Muscle of back (tissue), 11 donors: ENCODE data around the gene RAPGEF5. TPM values are rescaled to one million over a fixed set of nuclear protein-coding genes. Genes with fewer than 3 reads are reported as not detected.

Source experiments
- DNase-seq, 3 donors: peaks; one replicate each; pipeline versions ENCODE4 v3.0.0 to v3.0.0-alpha.2; 2013
- polyA plus RNA-seq, 10 donors: library from polyadenylated mRNA; unstranded; fragments of 120-200 nt; gene quantifications; one replicate each; pipeline ENCODE4 v1.2.1, GENCODE V29; 2013; ENCODE audit not compliant: insufficient read length in 10 of 10

RAPGEF5 gene
- polyA plus RNA-seq, 10 donors, result 12.8 to 23.5 (median 17.7) TPM

GRCh38 chr7:22316914-22317313 is 40.0 kb downstream of the RAPGEF5 start:
- no peak for DNase-seq

- no peak for DNase-seq
Observed at GRCh38 chr7:22307816-22308215, 49.1 kb downstream of the RAPGEF5 start.

GRCh38 chr7:22305706-22306105 is 51.2 kb downstream of the RAPGEF5 start:
- no peak for DNase-seq

- no peak for DNase-seq
Observed at GRCh38 chr7:22302951-22303423, 54.0 kb downstream of the RAPGEF5 start.

GRCh38 chr7:22302193-22302592 is 54.8 kb downstream of the RAPGEF5 start:
- no peak for DNase-seq

GRCh38 chr7:22301790-22302189 is 55.2 kb downstream of the RAPGEF5 start:
- DNase-seq, result no peak

GRCh38 chr7:22300839-22301238 is 56.1 kb downstream of the RAPGEF5 start:
- DNase-seq, result no peak

- DNase-seq, result no peak
Observed at GRCh38 chr7:22296916-22297315, 60.0 kb downstream of the RAPGEF5 start.

- no peak for DNase-seq
Observed at GRCh38 chr7:22296265-22296566, 60.7 kb downstream of the RAPGEF5 start.

GRCh38 chr7:22295402-22296264 is 61.3 kb downstream of the RAPGEF5 start:
- DNase-seq, result no peak

- DNase-seq, result no peak
Observed at GRCh38 chr7:22292531-22292930, 64.4 kb downstream of the RAPGEF5 start.

GRCh38 chr7:22291977-22292376 is 65.0 kb downstream of the RAPGEF5 start:
- no peak for DNase-seq

- no peak for DNase-seq
Observed at GRCh38 chr7:22288202-22288601, 68.8 kb downstream of the RAPGEF5 start.

GRCh38 chr7:22287412-22287811 is 69.5 kb downstream of the RAPGEF5 start:
- no peak for DNase-seq

GRCh38 chr7:22286436-22286835 is 70.5 kb downstream of the RAPGEF5 start:
- DNase-seq, result no peak

GRCh38 chr7:22281481-22281880 is 75.5 kb downstream of the RAPGEF5 start:
- DNase-seq, result no peak

GRCh38 chr7:22280031-22280430 is 76.9 kb downstream of the RAPGEF5 start:
- no peak for DNase-seq

GRCh38 chr7:22278660-22279059 is 78.3 kb downstream of the RAPGEF5 start:
- no peak for DNase-seq

GRCh38 chr7:22277375-22277774 is 79.6 kb downstream of the RAPGEF5 start:
- no peak for DNase-seq

- DNase-seq, result no peak
Observed at GRCh38 chr7:22275661-22276060, 81.3 kb downstream of the RAPGEF5 start.

- no peak for DNase-seq
Observed at GRCh38 chr7:22271311-22271710, 85.6 kb downstream of the RAPGEF5 start.

GRCh38 chr7:22270371-22270770 is 86.6 kb downstream of the RAPGEF5 start:
- DNase-seq, result no peak

GRCh38 chr7:22269963-22270362 is 87.0 kb downstream of the RAPGEF5 start:
- DNase-seq, result no peak

GRCh38 chr7:22268884-22269421 is 88.0 kb downstream of the RAPGEF5 start:
- DNase-seq, result no peak
